22Rv1 (cell line): ENCODE measurements around the gene HEATR3.

Experiments used
- H3K27ac ChIP-seq: fragments of 450-650 bp; 2 replicates; pipeline ENCODE4 v1.5.1; 2017
- ZFX ChIP-seq: fragments of 450-650 bp; IDR thresholded peaks from 2 replicates; pipeline ENCODE4 v1.6.1; 2017; ENCODE audit warnings: antibody characterized with exemption, borderline replicate concordance
- TF ChIP-seq, protein P1 (sequence below): fragments of 450-650 bp; IDR thresholded peaks from 2 replicates; pipeline ENCODE4 v1.5.1; 2017; ENCODE audit warnings: mild to moderate bottlenecking

HEATR3 gene

DNA sequence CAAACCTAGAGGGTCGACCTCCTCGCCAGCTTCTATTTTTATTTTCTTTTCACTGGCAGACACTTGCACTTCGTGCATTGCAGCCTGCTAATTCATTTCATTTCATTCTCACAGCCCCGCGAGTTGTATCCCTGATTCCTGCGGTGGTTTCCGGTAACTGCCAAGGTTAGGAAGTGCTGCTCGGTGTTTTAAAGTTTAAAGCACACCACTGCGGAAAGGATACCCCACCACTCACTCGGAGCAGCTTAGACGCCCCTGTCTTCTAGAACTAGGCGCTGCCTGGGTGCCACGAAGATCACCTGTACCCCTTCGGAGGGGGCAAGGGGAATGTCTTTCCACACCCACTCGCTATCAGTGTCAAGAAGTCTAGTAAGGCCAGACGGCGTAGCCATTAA lies 40.2 kb upstream of the HEATR3 start:
- H3K27ac ChIP-seq: peak overlapping the region; percentile 70
- TF ChIP-seq, protein P1, sequence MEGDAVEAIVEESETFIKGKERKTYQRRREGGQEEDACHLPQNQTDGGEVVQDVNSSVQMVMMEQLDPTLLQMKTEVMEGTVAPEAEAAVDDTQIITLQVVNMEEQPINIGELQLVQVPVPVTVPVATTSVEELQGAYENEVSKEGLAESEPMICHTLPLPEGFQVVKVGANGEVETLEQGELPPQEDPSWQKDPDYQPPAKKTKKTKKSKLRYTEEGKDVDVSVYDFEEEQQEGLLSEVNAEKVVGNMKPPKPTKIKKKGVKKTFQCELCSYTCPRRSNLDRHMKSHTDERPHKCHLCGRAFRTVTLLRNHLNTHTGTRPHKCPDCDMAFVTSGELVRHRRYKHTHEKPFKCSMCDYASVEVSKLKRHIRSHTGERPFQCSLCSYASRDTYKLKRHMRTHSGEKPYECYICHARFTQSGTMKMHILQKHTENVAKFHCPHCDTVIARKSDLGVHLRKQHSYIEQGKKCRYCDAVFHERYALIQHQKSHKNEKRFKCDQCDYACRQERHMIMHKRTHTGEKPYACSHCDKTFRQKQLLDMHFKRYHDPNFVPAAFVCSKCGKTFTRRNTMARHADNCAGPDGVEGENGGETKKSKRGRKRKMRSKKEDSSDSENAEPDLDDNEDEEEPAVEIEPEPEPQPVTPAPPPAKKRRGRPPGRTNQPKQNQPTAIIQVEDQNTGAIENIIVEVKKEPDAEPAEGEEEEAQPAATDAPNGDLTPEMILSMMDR: no peak
- no peak for TF ChIP-seq ZFX

DNA sequence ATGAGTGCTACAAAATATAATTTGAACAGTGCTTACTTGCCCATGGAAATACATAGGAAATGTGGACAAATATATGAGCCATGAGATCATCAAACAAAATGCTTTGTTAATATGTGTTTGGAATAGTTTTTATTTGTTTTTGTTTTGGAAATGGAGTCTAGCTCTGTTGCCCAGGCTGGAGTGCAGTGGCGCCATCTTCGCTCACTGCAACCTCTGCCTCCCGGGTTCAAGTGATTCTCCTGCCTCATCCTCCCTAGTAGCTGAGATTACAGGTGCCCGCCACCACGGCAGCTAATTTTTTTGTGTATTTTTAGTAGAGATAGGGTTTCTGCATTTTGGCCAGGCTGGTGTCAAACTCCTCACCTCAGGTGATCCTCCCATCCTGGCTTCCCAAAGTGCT lies 37.9 kb upstream of the HEATR3 start:
- no peak overlapping the region for H3K27ac ChIP-seq
- no peak for TF ChIP-seq ZFX
- TF ChIP-seq, protein P1: no peak

DNA sequence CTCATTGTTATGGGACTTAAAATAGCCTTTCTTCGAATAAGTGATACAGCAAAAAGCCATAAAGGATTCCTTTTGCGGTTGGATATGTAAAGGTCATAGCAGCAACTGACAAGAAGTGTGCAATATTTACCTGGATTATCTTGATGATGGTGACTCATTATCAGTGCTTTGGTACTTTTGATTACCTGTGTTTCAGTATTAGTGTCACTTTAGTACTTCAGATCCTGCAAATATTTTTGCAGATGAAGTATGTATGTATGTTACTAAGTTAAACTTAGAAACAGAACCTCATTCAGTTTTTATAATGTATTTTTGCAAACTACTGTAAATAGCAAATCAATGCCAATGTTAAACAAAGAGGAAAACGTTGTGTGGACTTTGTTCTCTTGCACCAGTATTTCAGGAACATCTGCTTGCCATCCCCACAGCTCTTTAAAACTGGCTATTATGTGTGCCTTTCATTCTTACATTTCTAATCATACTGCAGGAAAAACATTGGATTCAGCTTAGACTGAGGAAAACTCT lies 30.2 kb upstream of the HEATR3 start:
- no peak for TF ChIP-seq ZFX
- TF ChIP-seq, protein P1: no peak
- H3K27ac ChIP-seq: peak overlapping the region; percentile 82

DNA sequence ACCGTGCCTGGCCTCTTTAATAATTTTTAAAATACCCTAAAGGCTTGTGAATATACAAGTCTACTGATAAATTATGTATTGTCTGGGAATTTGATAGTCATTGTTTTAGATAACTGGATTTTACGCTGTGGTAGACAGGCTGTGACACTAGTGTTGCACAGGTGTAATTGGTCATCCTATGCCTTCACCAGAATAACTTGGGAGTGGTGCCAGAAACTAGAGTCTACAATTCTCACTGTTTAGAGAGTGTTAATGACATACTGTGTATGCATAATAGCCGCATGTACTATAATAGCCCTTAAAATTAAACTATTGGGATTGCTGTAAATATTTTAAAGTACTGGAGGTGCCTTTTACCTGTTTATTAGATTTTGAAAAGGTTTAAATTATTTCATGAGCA lies 29.3 kb upstream of the HEATR3 start:
- TF ChIP-seq, protein P1: no peak
- TF ChIP-seq ZFX: no peak
- peak overlapping the region; percentile 82 for H3K27ac ChIP-seq

DNA sequence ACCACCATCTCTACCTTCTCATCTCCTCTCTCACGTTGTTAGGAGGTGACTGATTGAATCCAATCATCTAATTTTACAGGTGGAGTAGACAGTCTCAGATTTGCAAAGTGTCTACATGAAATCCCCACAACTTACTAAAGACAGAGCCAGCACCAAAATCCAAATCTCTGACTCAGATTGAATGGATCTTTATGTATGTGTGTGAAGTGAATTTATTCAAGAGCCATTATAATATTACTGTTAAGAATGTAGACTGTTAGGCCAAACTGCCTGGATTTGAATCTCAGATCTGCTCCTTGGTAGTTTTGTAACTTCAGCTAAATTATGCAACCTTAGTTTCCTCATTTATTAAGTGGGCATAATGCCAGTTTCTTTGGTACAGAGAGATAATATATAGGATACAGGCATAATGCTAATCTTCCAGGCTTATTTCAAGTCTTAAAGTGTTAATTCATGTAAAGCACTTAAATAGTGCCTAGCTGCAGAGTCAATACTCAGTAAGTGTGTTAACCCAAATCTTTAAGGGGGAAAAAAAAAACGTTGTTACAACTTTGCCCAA lies 28.0 kb upstream of the HEATR3 start:
- no peak for TF ChIP-seq ZFX
- TF ChIP-seq, protein P1: no peak
- no peak overlapping the region for H3K27ac ChIP-seq

DNA sequence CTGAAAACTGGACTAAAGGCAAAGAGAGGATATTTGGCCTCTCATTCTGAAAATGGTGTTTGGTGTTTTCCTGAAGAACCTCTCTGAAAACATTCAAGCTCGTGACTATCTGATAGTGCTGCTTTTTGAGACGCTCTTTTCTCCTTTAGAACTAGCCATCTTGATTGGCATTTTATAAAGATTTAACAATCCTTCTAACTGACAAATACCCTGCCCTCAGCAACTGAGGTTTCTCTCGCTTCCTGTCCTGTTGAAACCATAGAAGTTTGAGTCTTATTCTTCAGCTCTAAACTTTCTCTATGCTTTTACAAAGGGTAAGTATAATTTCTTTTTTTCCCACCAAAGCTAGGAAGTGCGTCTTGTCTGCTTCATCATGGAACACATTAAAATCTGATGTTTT lies 27.5 kb upstream of the HEATR3 start:
- TF ChIP-seq, protein P1: no peak
- no peak for TF ChIP-seq ZFX
- H3K27ac ChIP-seq: no peak overlapping the region

DNA sequence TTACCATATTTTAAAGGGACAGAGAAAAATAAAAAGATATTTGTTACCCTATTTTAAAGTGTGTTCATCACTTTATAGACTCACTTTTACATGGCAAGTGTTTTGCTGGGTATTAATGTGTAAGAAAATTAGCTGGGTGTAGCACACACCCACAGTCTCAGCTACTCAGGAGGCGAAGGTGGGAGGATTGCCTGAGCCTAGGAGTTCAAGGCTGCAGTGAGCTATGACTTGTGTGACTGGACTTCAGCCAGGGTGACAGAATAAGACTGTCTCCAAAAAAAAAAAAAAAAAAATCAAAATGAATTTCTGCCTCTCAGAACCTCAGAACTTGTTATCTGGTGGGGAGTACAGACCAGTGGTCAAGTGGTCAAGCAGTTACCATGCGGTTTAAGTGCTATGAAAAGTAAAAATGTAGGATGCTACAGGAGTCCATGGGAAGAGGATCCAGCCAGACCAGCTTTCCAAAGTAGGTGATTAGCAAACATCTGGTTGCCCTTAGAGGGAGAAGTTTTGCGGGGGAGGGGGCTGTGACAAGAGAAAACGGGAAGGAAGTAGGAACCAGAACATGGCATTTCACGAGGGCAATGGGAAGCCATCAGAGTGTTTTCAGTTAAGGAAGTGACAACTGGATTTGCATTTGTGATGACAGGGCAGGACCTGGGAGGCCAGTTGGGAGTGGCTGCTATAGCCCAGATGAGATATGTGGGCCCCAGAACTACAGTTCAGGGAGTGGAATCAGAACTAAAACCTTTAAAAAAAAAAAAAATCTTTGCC lies 26.8 kb upstream of the HEATR3 start:
- TF ChIP-seq, protein P1: no peak
- TF ChIP-seq ZFX: no peak
- H3K27ac ChIP-seq: no peak overlapping the region
